HG03139 (cell line): ENCODE results near the gene IL6R.

Source experiments
- ATAC-seq: cut with Tn5 transposase; IDR thresholded peaks from one replicate; pipeline ENCODE4 v1.9.1; 2021; ENCODE audit not compliant: unreplicated experiment

IL6R gene

GRCh38 chr1:154423988-154424326 lies 18.8 kb downstream of the IL6R start:
- no peak for ATAC-seq

- ATAC-seq, result no peak
Observed at GRCh38 chr1:154425172-154425571, 20.0 kb downstream of the IL6R start.

- ATAC-seq, result no peak
Observed at GRCh38 chr1:154427173-154428139, 22.3 kb downstream of the IL6R start.

GRCh38 chr1:154429118-154429517 lies 24.0 kb downstream of the IL6R start:
- no peak for ATAC-seq

- ATAC-seq, result no peak
Observed at GRCh38 chr1:154429841-154430611, 24.9 kb downstream of the IL6R start.

GRCh38 chr1:154430903-154431302 lies 25.8 kb downstream of the IL6R start:
- ATAC-seq, result no peak

GRCh38 chr1:154431586-154432373 lies 26.6 kb downstream of the IL6R start:
- ATAC-seq, result no peak

- no peak for ATAC-seq
Observed at GRCh38 chr1:154433161-154433764, 28.1 kb downstream of the IL6R start.

GRCh38 chr1:154434346-154435085 lies 29.4 kb downstream of the IL6R start:
- ATAC-seq, result no peak

- ATAC-seq, result no peak
Observed at GRCh38 chr1:154435599-154436200, 30.6 kb downstream of the IL6R start.

- no peak for ATAC-seq
Observed at GRCh38 chr1:154436433-154436832, 31.3 kb downstream of the IL6R start.

- ATAC-seq, result no peak
Observed at GRCh38 chr1:154440036-154440804, 35.1 kb downstream of the IL6R start.

GRCh38 chr1:154441241-154441888 lies 36.2 kb downstream of the IL6R start:
- no peak for ATAC-seq

- no peak for ATAC-seq
Observed at GRCh38 chr1:154442006-154442740, 37.0 kb downstream of the IL6R start.

GRCh38 chr1:154443274-154444013 lies 38.3 kb downstream of the IL6R start:
- no peak for ATAC-seq

GRCh38 chr1:154445040-154445472 lies 39.9 kb downstream of the IL6R start:
- no peak for ATAC-seq

GRCh38 chr1:154446292-154446691 lies 41.1 kb downstream of the IL6R start:
- ATAC-seq, result no peak
